Lung microvascular endothelial cell (primary cell): Measurements from ENCODE around the gene PDIA3. TPM values are rescaled to one million over a fixed set of nuclear protein-coding genes. Genes with fewer than 3 reads are reported as not detected.

ENCODE experiments used
- DNase-seq, 2 donors: peaks; one replicate each; pipeline versions ENCODE4 v3.0.0 to v3.0.0-alpha.2; 2010; ENCODE audit warnings: low read depth in 2 of 2
- total RNA-seq: library from RNA; depleted of rRNA; stranded (reverse); fragments of >200 nt; gene quantifications from 2 replicates; pipeline ENCODE4 v1.2.1, GENCODE V29; 2014

Gene PDIA3
- total RNA-seq, 1 donor from 2014 or later = 113 TPM

DNA sequence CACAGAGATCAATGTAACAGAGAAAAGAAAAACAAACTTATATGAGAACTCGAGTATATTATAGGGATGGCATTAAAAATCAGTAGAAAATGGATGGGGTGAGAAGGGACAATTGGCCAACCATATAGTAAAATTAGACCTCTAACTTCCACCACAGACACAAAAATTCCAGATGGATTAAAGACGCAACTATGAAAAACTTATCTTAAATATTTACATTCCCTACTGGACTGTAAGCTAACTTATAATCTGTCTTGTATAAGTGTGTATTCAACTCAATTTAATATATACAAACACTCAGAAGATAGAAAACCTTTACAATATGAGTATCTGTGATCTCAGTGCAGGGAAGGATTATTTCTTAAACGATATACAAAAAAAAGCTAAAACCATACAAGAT is 75.3 kb downstream of the PDIA3 start:
- no peak for DNase-seq

Other genes with a start within 250 kb of the PDIA3 start
- 0.20 and 0.44 TPM in 2 replicates for gene MAP1A, start 228.8 kb upstream of the PDIA3 start, total RNA-seq
- 6.8 and 7.5 TPM in 2 replicates for gene PPIP5K1, start 156.2 kb upstream of the PDIA3 start, total RNA-seq
- not detected in 2 replicates for gene CKMT1B, start 152.4 kb upstream of the PDIA3 start, total RNA-seq
- gene STRC, start 127.6 kb upstream of the PDIA3 start, total RNA-seq = not detected in 2 replicates
- gene CATSPER2, start 97.6 kb upstream of the PDIA3 start, total RNA-seq = 0.22 and 0.40 TPM in 2 replicates
- not detected in 2 replicates for gene CKMT1A, start 52.6 kb upstream of the PDIA3 start, total RNA-seq
- gene ELL3, start 30.5 kb downstream of the PDIA3 start, total RNA-seq = 1.5 and 1.8 TPM in 2 replicates
- 285 and 360 TPM in 2 replicates for gene SERF2, start 45.9 kb downstream of the PDIA3 start, total RNA-seq
- gene SERINC4, start 53.8 kb downstream of the PDIA3 start, total RNA-seq = not detected in 2 replicates
- gene HYPK, start 54.2 kb downstream of the PDIA3 start, total RNA-seq = 4.4 and 6.3 TPM in 2 replicates
- gene MFAP1, start 78.3 kb downstream of the PDIA3 start, total RNA-seq = 14.4 and 20.8 TPM in 2 replicates
- gene WDR76, start 80.6 kb downstream of the PDIA3 start, total RNA-seq = 3.2 and 5.4 TPM in 2 replicates